PC-9 (cell line): Measurements from ENCODE around the gene WNT7A.

Experiments used
- CTCF ChIP-seq: fragments of 200-600 bp; sonication (generic); conservative IDR thresholded peaks from 2 replicates; pipeline ENCODE4 v1.6.1; 2017; ENCODE audit warnings: mixed run types, antibody characterized with exemption, mild to moderate bottlenecking, moderate library complexity
- EZH2 ChIP-seq: fragments of 200-600 bp; sonication (generic); IDR thresholded peaks from 2 replicates; pipeline ENCODE4 v1.8.0; 2017; ENCODE audit warnings: antibody characterized with exemption, low read depth

- no peak for TF ChIP-seq EZH2
- TF ChIP-seq CTCF: no peak
These were observed 40.6 kb downstream of the WNT7A start for GRCh38 chr3:13839253-13839652.
